Mucosa of descending colon (tissue), 3 donors: ENCODE measurements around the gene ANTXR2. TPM values are rescaled to one million over a fixed set of nuclear protein-coding genes. Genes with fewer than 3 reads are reported as not detected.
A peak's percentile ranks its signal among the peaks of the same experiment; 100 is the strongest.
"Not testable (repeated sequence)": the region's sequence is repeated elsewhere in the genome, so short reads cannot be mapped to it uniquely, and the experiment has no call there.

Experiments
- ATAC-seq: fragments of 200-7000 bp; cut with Tn5 transposase; one replicate; pipeline ENCODE4 v1.9.1; 2020; ENCODE audit warnings: mild to moderate bottlenecking, moderate library complexity
- DNase-seq, 3 donors: peaks; one replicate each; pipeline ENCODE4 v3.0.0-alpha.2; 2020
- H3K36me3 ChIP-seq: fragments of 200-600 bp; one replicate; pipeline ENCODE4 v1.8.0; 2021; ENCODE audit warnings: low read depth, mild to moderate bottlenecking
- H3K4me1 ChIP-seq: fragments of 200-600 bp; one replicate; pipeline ENCODE4 v1.8.0; 2021; ENCODE audit warnings: low read depth, mild to moderate bottlenecking
- H3K4me3 ChIP-seq: fragments of 200-600 bp; one replicate; pipeline ENCODE4 v1.8.0; 2021; ENCODE audit warnings: mild to moderate bottlenecking
- H3K9me3 ChIP-seq: fragments of 200-600 bp; one replicate; pipeline ENCODE4 v1.8.0; 2021; ENCODE audit warnings: mild to moderate bottlenecking
- CTCF ChIP-seq: fragments of 200-600 bp; IDR thresholded peaks from one replicate; pipeline ENCODE4 v1.8.0; 2022; ENCODE audit warnings: antibody characterized with exemption, mild to moderate bottlenecking
- intact Hi-C, 2 donors: fragments of 100-400 bp; cut with DNase I in 1 of 2; cut with micrococcal nuclease in 1 of 2; formaldehyde crosslinking; loops; one replicate each; pipeline versions ENCODE4 v1.11.0 to v1.11.1; 2022; cut with DNase I, micrococcal nuclease
- long read RNA-seq, 2 donors: library from polyadenylated mRNA; unstranded; transcript quantifications; one replicate each; pipeline ENCODE4 v2.0.0, GENCODE V29; 2019 to 2021
- total RNA-seq, 3 donors: library from RNA; stranded (reverse); fragmentation: NEBNext Ultra II Directional in 2 of 3; extraction: Animal tissue kit (Norgen Biotek cat#: 25700) in 2 of 3; gene quantifications; one replicate each; pipeline versions ENCODE4 v1.2.1 to v1.2.4, GENCODE V29; 2021 to 2023
- donor health status: DM: no; HTN: no; CAD: no; lungs with moderate emphysema.
- donor health status: DM: no; HTN: no; CAD: no.
- donor health status: DM: no; HTN: yes; CAD: no.

The ANTXR2 gene
- 100 to 1,000 TPM in 2 of 3 donors, 10 to 100 TPM in 1; 83.2 to 276 (median 120) TPM for total RNA-seq
- long read RNA-seq, donor 1, full-length matches to known transcripts, result 268 of 312 reads
- long read RNA-seq, donor 1, partial matches to known transcripts, result 4 of 312 reads
- long read RNA-seq, donor 1, other reads (novel, unspliced or antisense), result 40 of 312 reads
- long read RNA-seq, donor 2, full-length matches to known transcripts, result 15 of 28 reads
- long read RNA-seq, donor 2, partial matches to known transcripts, result 5 of 28 reads
- long read RNA-seq, donor 2, other reads (novel, unspliced or antisense), result 8 of 28 reads

- DNase-seq (peak; percentile 90 to 95 (median 94)), ATAC-seq (peak; percentile 92)
- Histone ChIP-seq H3K4me3 (peak within 1 kb of the TSS; percentile 69), H3K9me3 (no peaks in the 10 kb centered on the region), H3K4me1 (peaks cover 8% of the 10 kb centered on the region), H3K36me3 (no peaks in the 10 kb centered on the region)
- intact Hi-C loops, result loop anchor here in 1 of 2 donors (10.0 kb wide), 1 partner anchor 112 kb away; no protein-coding TSS in a partner anchor
- no peak for TF ChIP-seq CTCF
These were observed at the start of gene ANTXR2 for GRCh38 chr4:80072744-80073472. Gene ANTXR2, minus strand, starts transcription at chr4:80073229. Its CDS starts 669 bp downstream, at chr4:80072560.

GRCh38 chr4:80121815-80122214 lies 48.8 kb upstream of the ANTXR2 start:
- ATAC-seq, H3K36me3 ChIP-seq, intact Hi-C loops, H3K4me3 ChIP-seq, DNase-seq, H3K9me3 ChIP-seq, H3K4me1 ChIP-seq: not testable (repeated sequence)

- H3K9me3 ChIP-seq, H3K4me3 ChIP-seq, intact Hi-C loops, ATAC-seq, H3K4me1 ChIP-seq, DNase-seq, H3K36me3 ChIP-seq: not testable (repeated sequence)
These were observed 46.6 kb upstream of the ANTXR2 start for GRCh38 chr4:80119620-80120019.

GRCh38 chr4:80116516-80116915 lies 43.5 kb upstream of the ANTXR2 start:
- intact Hi-C loops, result no loop called here
- no peak for ATAC-seq
- H3K9me3 ChIP-seq, result no peaks in the 10 kb centered on the region

GRCh38 chr4:80115368-80116181 lies 42.5 kb upstream of the ANTXR2 start:
- Histone ChIP-seq H3K4me3 (no peak overlapping the region), H3K4me1 (no peaks in the 10 kb centered on the region), H3K9me3 (no peaks in the 10 kb centered on the region), H3K36me3 (no peaks in the 10 kb centered on the region)
- intact Hi-C loops, result no loop called here
- ATAC-seq, result no peak
- TF ChIP-seq CTCF, result no peak
- DNase-seq, result no peak

More at GRCh38 chr4:80116516-80116915, 43.5 kb upstream of the ANTXR2 start:
- no peak for TF ChIP-seq CTCF
- DNase-seq, result no peak
- Histone ChIP-seq H3K4me1 (no peaks in the 10 kb centered on the region), H3K4me3 (no peak overlapping the region), H3K36me3 (no peaks in the 10 kb centered on the region)

GRCh38 chr4:80114732-80115265 lies 41.8 kb upstream of the ANTXR2 start:
- DNase-seq (no peak), ATAC-seq (no peak)
- TF ChIP-seq CTCF, result no peak
- intact Hi-C loops, result no loop called here
- no peaks in the 10 kb centered on the region for H3K9me3 ChIP-seq
- no peak overlapping the region for H3K4me3 ChIP-seq
- no peaks in the 10 kb centered on the region for H3K4me1 ChIP-seq
- H3K36me3 ChIP-seq, result no peaks in the 10 kb centered on the region
